Spinal cord (tissue), 10 donors: Measurements from ENCODE around the gene FZD10. TPM values are rescaled to one million over a fixed set of nuclear protein-coding genes. Genes with fewer than 3 reads are reported as not detected.

ENCODE experiments used
- DNase-seq, 6 donors: peaks; one replicate each; pipeline versions ENCODE4 v3.0.0 to v3.0.0-alpha.2; 2013 to 2015; ENCODE audit warnings: low spot score in 6 of 6, low read depth in 4 of 6
- H3K27ac ChIP-seq: one replicate; pipeline ENCODE4 v1.5.1; 2013; ENCODE audit warnings: low read depth, low read length, control low read depth
- H3K27me3 ChIP-seq: one replicate; pipeline ENCODE4 v1.6.1; 2013; ENCODE audit warnings: low read length; ENCODE audit not compliant: control insufficient read depth, insufficient read depth
- H3K36me3 ChIP-seq: one replicate; pipeline ENCODE4 v1.6.1; 2013; ENCODE audit warnings: low read length; ENCODE audit not compliant: control insufficient read depth, insufficient read depth
- H3K4me1 ChIP-seq: one replicate; pipeline ENCODE4 v1.6.1; 2013; ENCODE audit warnings: low read length; ENCODE audit not compliant: control insufficient read depth, insufficient read depth
- H3K4me3 ChIP-seq: one replicate; pipeline ENCODE4 v1.5.1; 2013; ENCODE audit warnings: low read depth, low read length, control low read depth
- H3K9me3 ChIP-seq: one replicate; pipeline ENCODE4 v1.6.1; 2013; ENCODE audit warnings: low read length; ENCODE audit not compliant: control insufficient read depth, insufficient read depth
- WGBS: methylation state at CpG from one replicate; pipeline ENCODE4 v1.1.5; 2013; ENCODE audit warnings: missing lambda C conversion rate; ENCODE audit not compliant: insufficient coverage; 5-methylcytosine and 5-hydroxymethylcytosine counted together
- polyA plus RNA-seq, 2 donors: library from polyadenylated mRNA; unstranded; fragments of 120-200 nt; gene quantifications; one replicate each; pipeline ENCODE4 v1.2.1, GENCODE V29; 2013; ENCODE audit not compliant: insufficient read length in 2 of 2
- total RNA-seq, 2 donors: library from RNA; depleted of rRNA in 1 of 2; stranded (reverse); fragments of 120-200 nt in 1 of 2; fragments of >200 nt in 1 of 2; gene quantifications; one replicate each; pipeline versions ENCODE4 v1.2.3 to v1.2.4, GENCODE V29; 2013 to 2014
- donor health status: healthy.

Gene FZD10
- total and polyA plus RNA-seq, 4 donors = 3.7 to 9.9 (median 8.6) TPM

- H3K9me3 ChIP-seq = peaks cover 3% of the 10 kb centered on the region
- no peaks in the 10 kb centered on the region for H3K27me3 ChIP-seq
- 94% methylated on average over 29 of the region's 30 CpGs for WGBS
- no peaks in the 10 kb centered on the region for H3K36me3 ChIP-seq
- H3K4me3 ChIP-seq = no peak overlapping the region
- no peaks in the 10 kb centered on the region for H3K4me1 ChIP-seq
- no peak for DNase-seq
- H3K27ac ChIP-seq = no peak overlapping the region
These were observed 23.5 kb downstream of the FZD10 start for GRCh38 chr12:130185455-130186391.

GRCh38 chr12:130186651-130187268, 24.5 kb downstream of the FZD10 start:
- Histone ChIP-seq H3K27me3 (no peaks in the 10 kb centered on the region), H3K9me3 (peaks cover 1% of the 10 kb centered on the region), H3K4me1 (no peaks in the 10 kb centered on the region), H3K36me3 (no peaks in the 10 kb centered on the region), H3K27ac (no peak overlapping the region), H3K4me3 (no peak overlapping the region)
- DNase-seq = no peak
- WGBS = 68% methylated on average over 9 of the region's 13 CpGs

GRCh38 chr12:130192642-130193345, 30.5 kb downstream of the FZD10 start:
- Histone ChIP-seq H3K36me3 (no peaks in the 10 kb centered on the region), H3K27me3 (no peaks in the 10 kb centered on the region), H3K9me3 (no peaks in the 10 kb centered on the region), H3K4me1 (peaks cover 5% of the 10 kb centered on the region), H3K4me3 (no peak overlapping the region), H3K27ac (no peak overlapping the region)
- 72% methylated on average over 19 of the region's 19 CpGs for WGBS
- DNase-seq = no peak

- Histone ChIP-seq H3K9me3 (no peaks in the 10 kb centered on the region), H3K36me3 (no peaks in the 10 kb centered on the region), H3K4me3 (no peak overlapping the region), H3K27me3 (no peaks in the 10 kb centered on the region), H3K27ac (no peak overlapping the region), H3K4me1 (peaks cover 5% of the 10 kb centered on the region)
- no peak for DNase-seq
- 50% methylated on average over 10 of the region's 10 CpGs for WGBS
These were observed 31.9 kb downstream of the FZD10 start for GRCh38 chr12:130194154-130194553.

GRCh38 chr12:130195369-130195768, 33.1 kb downstream of the FZD10 start:
- Histone ChIP-seq H3K36me3 (no peaks in the 10 kb centered on the region), H3K4me1 (peaks cover 5% of the 10 kb centered on the region), H3K9me3 (no peaks in the 10 kb centered on the region), H3K27me3 (no peaks in the 10 kb centered on the region), H3K27ac (no peak overlapping the region), H3K4me3 (no peak overlapping the region)
- DNase-seq = no peak
- WGBS = 86% methylated on average over 1 of the region's 7 CpGs

GRCh38 chr12:130195776-130196175, 33.5 kb downstream of the FZD10 start:
- no peak overlapping the region for H3K4me3 ChIP-seq
- H3K27me3 ChIP-seq = no peaks in the 10 kb centered on the region
- no peaks in the 10 kb centered on the region for H3K36me3 ChIP-seq
- H3K9me3 ChIP-seq = peaks cover 1% of the 10 kb centered on the region
- 72% methylated on average over 6 of the region's 12 CpGs for whole genome bisulfite sequencing
- no peak overlapping the region for H3K27ac ChIP-seq
- H3K4me1 ChIP-seq = peaks cover 5% of the 10 kb centered on the region
- no peak for DNase-seq

- Histone ChIP-seq H3K27me3 (no peaks in the 10 kb centered on the region), H3K9me3 (peaks cover 1% of the 10 kb centered on the region), H3K27ac (no peak overlapping the region), H3K4me1 (peaks cover 5% of the 10 kb centered on the region), H3K4me3 (no peak overlapping the region), H3K36me3 (no peaks in the 10 kb centered on the region)
- no peak for DNase-seq
- 79% methylated on average over 8 of the region's 13 CpGs for whole genome bisulfite sequencing
These were observed 34.6 kb downstream of the FZD10 start for GRCh38 chr12:130196827-130197226.

GRCh38 chr12:130198026-130198662, 35.9 kb downstream of the FZD10 start:
- Histone ChIP-seq H3K9me3 (peaks cover 1% of the 10 kb centered on the region), H3K36me3 (no peaks in the 10 kb centered on the region), H3K27ac (no peak overlapping the region), H3K27me3 (no peaks in the 10 kb centered on the region), H3K4me1 (peaks cover under 1% of the 10 kb centered on the region), H3K4me3 (no peak overlapping the region)
- WGBS = 81% methylated on average over 15 of the region's 18 CpGs
- no peak for DNase-seq

- H3K27me3 ChIP-seq = no peaks in the 10 kb centered on the region
- no peaks in the 10 kb centered on the region for H3K4me1 ChIP-seq
- peaks cover 1% of the 10 kb centered on the region for H3K9me3 ChIP-seq
- DNase-seq = no peak
- H3K4me3 ChIP-seq = no peak overlapping the region
- 85% methylated on average over 11 of the region's 16 CpGs for WGBS
- no peak overlapping the region for H3K27ac ChIP-seq
- no peaks in the 10 kb centered on the region for H3K36me3 ChIP-seq
These were observed 36.4 kb downstream of the FZD10 start for GRCh38 chr12:130198663-130199060.
